ENCODE measurements around the gene TNS3.
A peak's percentile ranks its signal among the peaks of the same experiment; 100 is the strongest.

Gene TNS3

GRCh38 chr7:47502240-47502877 is 79.6 kb downstream of the TNS3 start:
- DNase-seq: no peak

- DNase-seq: no peak
These were observed 80.5 kb downstream of the TNS3 start for GRCh38 chr7:47501406-47501805.

- no peak for DNase-seq
These were observed 81.8 kb downstream of the TNS3 start for GRCh38 chr7:47500103-47500563.

- DNase-seq: no peak
These were observed 83.5 kb downstream of the TNS3 start for GRCh38 chr7:47498229-47499056.

GRCh38 chr7:47497367-47498096 is 84.4 kb downstream of the TNS3 start:
- no peak for DNase-seq

- no peak for DNase-seq
These were observed 85.2 kb downstream of the TNS3 start for GRCh38 chr7:47496666-47497065.

GRCh38 chr7:47496056-47496665 is 85.8 kb downstream of the TNS3 start:
- DNase-seq: no peak

- no peak for DNase-seq
These were observed 87.7 kb downstream of the TNS3 start for GRCh38 chr7:47493976-47494911.

- DNase-seq: no peak
These were observed 89.1 kb downstream of the TNS3 start for GRCh38 chr7:47492716-47493325.

GRCh38 chr7:47490501-47491265 is 91.2 kb downstream of the TNS3 start:
- no peak for DNase-seq

- no peak for DNase-seq
These were observed 92.3 kb downstream of the TNS3 start for GRCh38 chr7:47489624-47490023.

GRCh38 chr7:47488969-47489342 is 93.0 kb downstream of the TNS3 start:
- DNase-seq: no peak

GRCh38 chr7:47488201-47488968 is 93.5 kb downstream of the TNS3 start:
- no peak for DNase-seq

GRCh38 chr7:47485640-47486435 is 96.1 kb downstream of the TNS3 start:
- DNase-seq: peak; percentile 19 to 22

- peak in 1 of 2 experiments; percentile 35 for DNase-seq
These were observed 96.8 kb downstream of the TNS3 start for GRCh38 chr7:47484923-47485639.

- no peak for DNase-seq
These were observed 97.5 kb downstream of the TNS3 start for GRCh38 chr7:47484457-47484856.

GRCh38 chr7:47483604-47484273 is 98.2 kb downstream of the TNS3 start:
- DNase-seq: no peak
